Neural progenitor cell (in vitro differentiated cells): Measurements from ENCODE around the gene RNF144B. TPM values are rescaled to one million over a fixed set of nuclear protein-coding genes. Genes with fewer than 3 reads are reported as not detected.

Source experiments
- DNase-seq: peaks from one replicate; pipeline ENCODE4 v3.0.0-alpha.2; 2016; ENCODE audit warnings: low spot score
- H2AFZ ChIP-seq: fragments of 200-600 bp; sonication (generic); replicated peaks from 2 replicates; pipeline ENCODE4 v1.6.1; 2016; ENCODE audit warnings: antibody characterized with exemption
- H3F3A ChIP-seq: fragments of 200-600 bp; sonication (generic); 2 replicates; pipeline ENCODE4 v1.6.1; 2016; ENCODE audit warnings: antibody characterized with exemption, low read depth
- H3K27ac ChIP-seq: fragments of 200-600 bp; sonication (generic); 2 replicates; pipeline ENCODE4 v1.5.1; 2016; ENCODE audit warnings: mild to moderate bottlenecking
- H3K27me3 ChIP-seq: fragments of 200-600 bp; sonication (generic); 2 replicates; pipeline ENCODE4 v1.6.1; 2016; ENCODE audit warnings: mild to moderate bottlenecking, moderate library complexity
- H3K36me3 ChIP-seq: fragments of 200-600 bp; sonication (generic); 2 replicates; pipeline ENCODE4 v1.5.1; 2016
- H3K4me1 ChIP-seq: fragments of 200-600 bp; sonication (generic); 2 replicates; pipeline ENCODE4 v1.6.1; 2016; ENCODE audit warnings: mixed run types
- H3K4me2 ChIP-seq: fragments of 200-600 bp; sonication (generic); 2 replicates; pipeline ENCODE4 v1.6.1; 2016
- H3K4me3 ChIP-seq: fragments of 200-600 bp; sonication (generic); 2 replicates; pipeline ENCODE4 v1.5.1; 2016
- H3K79me2 ChIP-seq: fragments of 200-600 bp; sonication (generic); 2 replicates; pipeline ENCODE4 v1.6.1; 2016; ENCODE audit warnings: low read depth
- H3K9ac ChIP-seq: fragments of 200-600 bp; sonication (generic); 2 replicates; pipeline ENCODE4 v1.6.1; 2016
- H3K9me3 ChIP-seq: fragments of 200-600 bp; sonication (generic); 2 replicates; pipeline ENCODE4 v1.5.1; 2016; ENCODE audit warnings: low read depth
- H4K20me1 ChIP-seq: fragments of 200-600 bp; sonication (generic); 2 replicates; pipeline ENCODE4 v1.6.1; 2016; ENCODE audit warnings: low read depth
- H3K27ac Mint-ChIP-seq: 3 replicates; pipeline ENCODE4 v1.8.0; 2021; ENCODE audit warnings: mixed read lengths
- H3K27me3 Mint-ChIP-seq: 2 replicates; pipeline ENCODE4 v1.8.0; 2022; ENCODE audit warnings: low read depth, mild to moderate bottlenecking, inconsistent platforms, moderate library complexity, mixed read lengths; ENCODE audit not compliant: insufficient read depth
- H3K36me3 Mint-ChIP-seq: 3 replicates; pipeline ENCODE4 v1.8.0; 2021; ENCODE audit warnings: mixed read lengths
- H3K4me1 Mint-ChIP-seq: 3 replicates; pipeline ENCODE4 v1.8.0; 2021; ENCODE audit warnings: mixed read lengths
- H3K4me3 Mint-ChIP-seq: 3 replicates; pipeline ENCODE4 v1.8.0; 2021; ENCODE audit warnings: mild to moderate bottlenecking, moderate library complexity, mixed read lengths
- H3K9me3 Mint-ChIP-seq: 3 replicates; pipeline ENCODE4 v1.8.0; 2020; ENCODE audit warnings: mixed read lengths
- EZH2 ChIP-seq: fragments of 200-600 bp; sonication (generic); IDR thresholded peaks from 2 replicates; pipeline ENCODE4 v1.6.1; 2017; ENCODE audit warnings: antibody characterized with exemption, mild to moderate bottlenecking, moderate library complexity
- EZH2phosphoT487 ChIP-seq: fragments of 200-600 bp; sonication (generic); IDR thresholded peaks from 2 replicates; pipeline ENCODE4 v1.6.1; 2017; ENCODE audit warnings: antibody characterized with exemption
- total RNA-seq: library from RNA; depleted of rRNA; stranded (reverse); fragments of >200 nt; gene quantifications from 2 replicates; pipeline ENCODE4 v1.2.3, GENCODE V29; 2015; ENCODE audit warnings: low replicate concordance
- TF ChIP-seq, protein P1 (sequence below): fragments of 200-600 bp; sonication (generic); IDR thresholded peaks from 2 replicates; pipeline ENCODE4 v1.5.1; 2017; ENCODE audit warnings: antibody characterized with exemption, mild to moderate bottlenecking

RNF144B gene
- total RNA-seq, 1 donor from 2014 or later, result 0.75 TPM

DNA sequence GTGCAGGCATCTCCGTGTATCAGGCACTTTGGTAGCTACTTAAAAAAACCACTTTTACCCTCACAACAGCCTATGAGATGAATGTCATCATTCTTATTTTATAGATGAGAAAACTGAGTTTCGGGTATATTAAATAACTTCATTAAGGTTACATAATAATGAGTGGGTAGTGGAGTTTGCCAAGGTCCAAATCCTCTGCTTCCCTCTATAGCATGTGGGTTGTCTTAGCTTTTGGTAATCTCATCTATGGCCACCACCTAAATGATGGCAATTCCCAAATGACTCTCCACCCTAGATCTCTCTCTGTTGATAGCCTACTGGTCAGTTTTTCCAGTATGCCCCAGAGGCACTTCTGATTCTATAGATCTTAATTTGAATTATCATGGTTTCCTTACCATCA lies 3.7 kb upstream of the RNF144B start:
- no peak overlapping the region for H3K27ac Mint-ChIP-seq
- H3K9me3 Mint-ChIP-seq, result no peaks in the 10 kb centered on the region
- no peak overlapping the region for H2AFZ ChIP-seq
- no peaks in the 10 kb centered on the region for H3K36me3 ChIP-seq
- H4K20me1 ChIP-seq, result no peaks in the 10 kb centered on the region
- no peaks in the 10 kb centered on the region for H3K9me3 ChIP-seq
- no peak overlapping the region for H3K4me3 ChIP-seq
- H3K4me1 Mint-ChIP-seq, result peaks cover 16% of the 10 kb centered on the region
- no peak overlapping the region for H3K4me2 ChIP-seq
- no peaks in the 10 kb centered on the region for H3K4me1 ChIP-seq
- peaks cover 22% of the 10 kb centered on the region for H3K27me3 ChIP-seq
- no peak for DNase-seq
- H3K36me3 Mint-ChIP-seq, result no peaks in the 10 kb centered on the region
- no peak overlapping the region for H3K9ac ChIP-seq
- no peak overlapping the region for H3K4me3 Mint-ChIP-seq
- H3K27me3 Mint-ChIP-seq, result peaks cover 7% of the 10 kb centered on the region
- TF ChIP-seq EZH2phosphoT487 (no peak), EZH2 (no peak)
- TF ChIP-seq, protein P1, sequence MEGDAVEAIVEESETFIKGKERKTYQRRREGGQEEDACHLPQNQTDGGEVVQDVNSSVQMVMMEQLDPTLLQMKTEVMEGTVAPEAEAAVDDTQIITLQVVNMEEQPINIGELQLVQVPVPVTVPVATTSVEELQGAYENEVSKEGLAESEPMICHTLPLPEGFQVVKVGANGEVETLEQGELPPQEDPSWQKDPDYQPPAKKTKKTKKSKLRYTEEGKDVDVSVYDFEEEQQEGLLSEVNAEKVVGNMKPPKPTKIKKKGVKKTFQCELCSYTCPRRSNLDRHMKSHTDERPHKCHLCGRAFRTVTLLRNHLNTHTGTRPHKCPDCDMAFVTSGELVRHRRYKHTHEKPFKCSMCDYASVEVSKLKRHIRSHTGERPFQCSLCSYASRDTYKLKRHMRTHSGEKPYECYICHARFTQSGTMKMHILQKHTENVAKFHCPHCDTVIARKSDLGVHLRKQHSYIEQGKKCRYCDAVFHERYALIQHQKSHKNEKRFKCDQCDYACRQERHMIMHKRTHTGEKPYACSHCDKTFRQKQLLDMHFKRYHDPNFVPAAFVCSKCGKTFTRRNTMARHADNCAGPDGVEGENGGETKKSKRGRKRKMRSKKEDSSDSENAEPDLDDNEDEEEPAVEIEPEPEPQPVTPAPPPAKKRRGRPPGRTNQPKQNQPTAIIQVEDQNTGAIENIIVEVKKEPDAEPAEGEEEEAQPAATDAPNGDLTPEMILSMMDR, result no peak
- no peak overlapping the region for H3K27ac ChIP-seq
- H3F3A ChIP-seq, result peaks cover 9% of the 10 kb centered on the region
- no peaks in the 10 kb centered on the region for H3K79me2 ChIP-seq

DNA sequence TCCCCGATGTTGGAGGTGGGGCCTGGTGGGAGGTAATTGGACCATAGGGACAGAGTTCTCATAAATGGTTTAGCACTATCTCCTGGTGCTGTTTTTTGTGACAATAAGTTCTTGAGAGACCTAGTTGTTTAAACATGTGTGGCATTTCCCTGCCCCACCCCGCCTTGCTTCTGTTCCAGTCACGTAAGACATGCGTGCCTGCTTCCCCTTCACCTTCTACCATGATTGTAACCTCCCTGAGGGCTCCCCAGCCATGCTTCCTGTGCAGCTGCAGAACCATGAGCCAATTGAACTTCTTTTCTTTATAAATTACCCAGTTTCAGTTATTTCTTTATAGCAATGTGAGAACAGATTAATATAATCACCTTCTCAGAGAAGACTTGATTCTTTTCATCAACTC lies 2.5 kb upstream of the RNF144B start:
- Mint-ChIP-seq H3K27ac (no peak overlapping the region), H3K36me3 (no peaks in the 10 kb centered on the region)

DNA sequence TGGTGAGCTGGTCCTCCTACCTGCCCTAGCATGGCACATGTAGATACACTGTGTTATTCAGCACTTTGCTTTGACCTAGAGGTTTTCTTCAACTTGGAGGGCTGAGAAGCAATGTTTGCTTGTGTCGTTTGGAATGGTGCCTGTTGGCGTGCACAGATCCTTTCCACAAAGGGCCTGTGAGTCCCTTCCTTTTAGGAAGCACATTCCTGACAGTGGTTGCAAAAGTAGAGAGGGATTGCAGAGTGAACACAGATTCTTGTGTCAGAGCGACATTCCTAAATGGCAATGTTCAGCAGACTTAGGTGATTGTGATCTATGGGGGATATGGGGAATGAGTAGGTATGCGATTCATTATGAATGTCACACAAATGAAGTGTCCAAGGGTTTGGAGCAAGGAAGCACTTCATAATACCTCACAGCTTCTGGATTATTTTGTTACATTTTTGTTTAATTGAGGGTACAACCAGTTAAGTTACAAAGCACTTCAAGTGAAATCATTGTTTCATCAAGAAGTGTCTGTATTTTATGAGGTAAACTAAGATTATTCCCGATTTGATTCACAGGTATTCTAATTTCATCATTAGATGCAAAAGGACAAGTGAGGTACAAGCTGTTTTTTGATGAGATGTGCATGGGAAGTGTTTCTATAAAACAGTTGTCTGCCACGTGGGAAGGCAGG lies 713 bp upstream of the RNF144B start:
- TF ChIP-seq EZH2phosphoT487 (no peak), EZH2 (no peak)
- TF ChIP-seq, protein P1, result no peak
- peak overlapping the region; percentile 85 for H3K4me3 Mint-ChIP-seq
- H3K27me3 Mint-ChIP-seq, result peaks cover 7% of the 10 kb centered on the region
- H3K27ac ChIP-seq, result no peak overlapping the region
- peaks cover 9% of the 10 kb centered on the region for H3F3A ChIP-seq
- no peaks in the 10 kb centered on the region for H3K4me1 ChIP-seq
- no peak overlapping the region for H3K9ac ChIP-seq
- no peaks in the 10 kb centered on the region for H3K9me3 ChIP-seq
- H3K36me3 Mint-ChIP-seq, result no peaks in the 10 kb centered on the region
- H3K27me3 ChIP-seq, result peaks cover 37% of the 10 kb centered on the region
- no peak overlapping the region for H3K27ac Mint-ChIP-seq
- no peaks in the 10 kb centered on the region for H3K9me3 Mint-ChIP-seq
- no peaks in the 10 kb centered on the region for H4K20me1 ChIP-seq
- DNase-seq, result peak; percentile 14
- H3K36me3 ChIP-seq, result no peaks in the 10 kb centered on the region
- peak overlapping the region; percentile 85 for H2AFZ ChIP-seq
- peak overlapping the region; percentile 82 for H3K4me2 ChIP-seq
- H3K4me1 Mint-ChIP-seq, result peaks cover 16% of the 10 kb centered on the region
- H3K4me3 ChIP-seq, result peak overlapping the region; percentile 50
- no peaks in the 10 kb centered on the region for H3K79me2 ChIP-seq

More for the DNA sequence above, 2.5 kb upstream of the RNF144B start:
- H3K36me3 ChIP-seq, result no peaks in the 10 kb centered on the region
- H3K79me2 ChIP-seq, result no peaks in the 10 kb centered on the region
- no peak overlapping the region for H3K4me2 ChIP-seq
- H4K20me1 ChIP-seq, result no peaks in the 10 kb centered on the region
- H3K9me3 ChIP-seq, result no peaks in the 10 kb centered on the region
- TF ChIP-seq EZH2, result no peak
- TF ChIP-seq EZH2phosphoT487, result no peak
- TF ChIP-seq, protein P1, result no peak
- no peak overlapping the region for H3K27ac ChIP-seq
- no peaks in the 10 kb centered on the region for H3K4me1 ChIP-seq
- peaks cover 9% of the 10 kb centered on the region for H3F3A ChIP-seq
- H3K4me1 Mint-ChIP-seq, result peaks cover 16% of the 10 kb centered on the region
- H2AFZ ChIP-seq, result no peak overlapping the region
- H3K9ac ChIP-seq, result no peak overlapping the region
- no peak for DNase-seq
- peaks cover 34% of the 10 kb centered on the region for H3K27me3 ChIP-seq
- H3K4me3 Mint-ChIP-seq, result no peak overlapping the region
- no peaks in the 10 kb centered on the region for H3K9me3 Mint-ChIP-seq
- H3K4me3 ChIP-seq, result no peak overlapping the region
- peaks cover 7% of the 10 kb centered on the region for H3K27me3 Mint-ChIP-seq
